ENCODE results near the gene TRAF3IP1.
"Not testable (repeated sequence)": the region's sequence is repeated elsewhere in the genome, so short reads cannot be mapped to it uniquely, and the experiment has no call there.

TRAF3IP1 gene

DNA sequence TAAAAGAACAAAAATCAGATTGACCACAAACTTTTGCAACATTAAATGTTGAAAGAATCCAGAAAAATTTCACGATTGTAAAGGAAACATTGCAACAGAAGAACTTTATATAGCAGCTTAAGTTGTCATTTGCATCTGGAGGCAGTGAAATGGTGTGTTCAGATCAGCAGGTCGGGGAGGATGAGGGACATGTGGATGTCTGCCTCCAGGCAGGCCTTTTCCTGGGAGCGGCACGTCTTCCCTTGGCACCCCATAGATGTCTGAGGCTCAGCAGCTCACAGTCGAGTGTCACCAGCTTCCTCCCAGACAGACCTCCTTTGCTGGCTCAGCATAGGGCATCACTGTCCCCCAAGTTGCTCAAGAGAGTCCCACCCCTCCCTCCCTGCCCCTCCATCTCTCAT, 62.1 kb downstream of the TRAF3IP1 start:
- DNase-seq, result no peak

DNA sequence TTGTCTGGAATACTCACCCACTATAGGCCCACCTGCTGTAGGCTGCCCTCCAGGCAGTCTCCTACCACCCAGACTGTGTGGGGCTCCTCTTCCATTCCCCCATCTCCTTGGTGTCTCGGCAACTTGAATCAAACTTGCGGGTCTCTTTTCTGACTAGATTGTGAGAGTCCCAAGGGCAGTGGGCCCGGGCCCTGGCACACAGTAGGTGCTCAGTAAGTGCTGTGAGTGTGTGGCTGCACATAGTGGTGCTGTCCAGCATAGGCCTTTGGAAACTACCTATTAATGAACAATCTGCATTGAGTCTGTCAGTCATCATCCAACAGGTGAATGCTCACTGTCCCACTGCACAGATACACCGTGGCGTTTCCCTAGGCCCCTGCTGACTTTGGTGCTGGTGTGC, 62.8 kb downstream of the TRAF3IP1 start:
- DNase-seq, result no peak

- DNase-seq, result no peak
Measured at GRCh38 chr2:238383743-238384380, 63.5 kb downstream of the TRAF3IP1 start.

- no peak for DNase-seq
Measured at GRCh38 chr2:238387332-238387731, 67.0 kb downstream of the TRAF3IP1 start.

GRCh38 chr2:238388794-238389193, 68.5 kb downstream of the TRAF3IP1 start:
- no peak for DNase-seq

- DNase-seq, result no peak
Measured at GRCh38 chr2:238389988-238390589, 69.8 kb downstream of the TRAF3IP1 start.

DNA sequence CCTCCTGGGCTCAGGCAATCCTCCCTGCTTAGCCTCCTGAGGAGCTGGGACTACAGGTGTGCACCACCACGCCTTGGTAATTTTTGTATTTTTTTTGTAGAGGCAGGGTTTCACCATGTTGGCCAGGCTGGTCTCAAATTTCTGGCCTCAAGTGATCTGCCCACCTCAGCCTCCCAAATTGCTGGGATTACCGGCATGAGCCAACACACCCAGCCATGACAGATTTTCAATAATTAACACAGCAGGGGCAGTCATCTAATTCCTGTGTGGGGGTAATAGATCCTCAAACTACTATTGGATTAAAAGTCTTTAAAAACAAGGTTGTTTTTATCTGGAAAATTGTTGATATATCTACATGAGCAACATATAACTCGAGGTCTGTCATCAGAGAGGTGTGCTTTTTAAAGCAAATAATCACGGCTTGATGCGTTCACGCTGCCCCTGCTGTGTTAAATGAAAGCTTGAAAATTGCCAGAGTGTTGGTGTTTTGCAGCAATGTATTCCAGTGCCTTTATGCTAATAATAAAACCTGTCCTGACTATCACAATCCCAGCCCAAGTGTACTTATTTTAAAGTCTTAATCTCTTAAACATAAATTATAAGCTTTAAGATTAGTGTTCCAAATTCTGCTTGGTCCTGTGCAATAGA, 70.8 kb downstream of the TRAF3IP1 start:
- DNase-seq, result no peak

- DNase-seq, result no peak
Measured at GRCh38 chr2:238396663-238397062, 76.3 kb downstream of the TRAF3IP1 start.

- no peak for DNase-seq
Measured at GRCh38 chr2:238397356-238397755, 77.0 kb downstream of the TRAF3IP1 start.

DNA sequence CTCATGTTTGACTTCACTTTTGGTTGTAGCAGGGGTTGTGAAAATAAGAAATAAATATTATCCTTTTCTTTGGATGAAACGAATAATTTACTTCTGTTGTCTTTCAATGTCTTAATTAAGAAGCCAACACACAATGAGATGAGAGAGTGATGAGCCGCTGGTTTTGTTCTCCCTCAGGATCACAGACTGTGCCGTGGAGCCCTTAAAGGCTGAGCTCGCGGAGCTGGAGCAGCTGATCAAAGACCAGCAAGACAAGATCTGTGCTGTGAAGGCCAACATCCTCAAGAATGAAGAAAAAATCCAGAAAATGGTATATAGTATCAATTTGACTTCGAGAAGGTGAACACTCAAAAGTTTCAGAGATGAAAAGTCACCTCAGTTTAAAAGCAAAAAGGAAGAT, 78.3 kb downstream of the TRAF3IP1 start:
- no peak for DNase-seq

DNA sequence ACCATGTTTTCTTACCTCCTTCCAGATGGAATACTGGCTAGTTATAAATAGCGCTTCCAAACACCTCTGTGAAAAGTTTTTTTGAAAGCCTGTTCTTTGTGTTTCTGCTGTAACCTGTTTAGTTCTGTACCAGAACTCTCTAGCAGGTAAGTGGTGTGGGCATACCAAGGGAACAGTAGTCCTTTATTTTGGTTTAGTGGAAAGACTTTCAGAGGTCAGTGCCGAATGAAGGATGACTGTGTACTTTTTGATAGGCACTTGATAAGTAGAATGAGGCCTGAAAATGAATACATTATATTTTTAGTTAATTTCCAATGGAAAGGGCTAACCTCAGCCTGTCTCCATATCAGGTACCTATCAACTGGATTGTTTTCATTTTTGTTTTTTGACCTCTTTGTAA, 78.8 kb downstream of the TRAF3IP1 start:
- DNase-seq, result no peak

GRCh38 chr2:238401551-238401950, 81.2 kb downstream of the TRAF3IP1 start:
- no peak for DNase-seq

DNA sequence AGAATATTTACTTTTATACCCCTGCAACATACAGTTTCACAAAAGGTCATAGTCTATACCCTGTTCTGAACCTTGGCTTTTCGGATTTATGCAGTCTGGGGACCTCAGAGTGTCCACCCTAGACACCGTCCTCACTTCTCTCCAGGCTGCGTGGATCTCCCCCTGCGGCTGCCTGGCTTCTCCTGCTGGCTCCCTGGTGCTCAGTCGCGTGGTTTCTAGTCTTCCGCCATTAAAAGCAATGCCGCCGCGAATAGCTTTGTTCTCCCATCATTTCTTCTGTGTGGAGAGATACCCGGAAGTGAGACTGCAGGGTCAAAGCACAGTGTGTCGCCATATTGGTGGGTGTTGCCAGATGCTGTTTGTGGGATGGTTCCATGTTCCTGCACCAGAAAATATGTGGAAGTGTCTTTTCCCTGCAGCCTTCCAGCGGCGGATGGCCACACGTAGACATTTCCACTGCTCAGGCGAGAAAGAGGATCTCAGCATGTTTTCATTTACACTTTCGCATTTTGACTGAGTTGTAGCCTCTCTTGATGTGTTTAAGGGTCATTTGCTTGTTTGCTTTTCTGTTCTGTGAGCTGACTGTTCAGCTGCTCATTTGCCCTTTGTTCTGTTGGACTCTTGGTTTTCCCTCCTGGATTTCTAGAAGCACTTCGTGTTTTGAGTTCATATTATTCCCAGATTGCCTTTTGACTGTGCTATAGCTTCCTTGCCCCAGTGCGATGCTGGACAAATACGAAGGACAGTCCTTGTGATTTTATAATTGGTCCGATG, 83.5 kb downstream of the TRAF3IP1 start:
- no peak for DNase-seq

GRCh38 chr2:238404406-238405216, 84.3 kb downstream of the TRAF3IP1 start:
- no peak for DNase-seq

- not testable (repeated sequence) for DNase-seq
Measured at GRCh38 chr2:238405217-238405555, 84.9 kb downstream of the TRAF3IP1 start.

- no peak for DNase-seq
Measured at GRCh38 chr2:238406221-238406997, 86.1 kb downstream of the TRAF3IP1 start.

DNA sequence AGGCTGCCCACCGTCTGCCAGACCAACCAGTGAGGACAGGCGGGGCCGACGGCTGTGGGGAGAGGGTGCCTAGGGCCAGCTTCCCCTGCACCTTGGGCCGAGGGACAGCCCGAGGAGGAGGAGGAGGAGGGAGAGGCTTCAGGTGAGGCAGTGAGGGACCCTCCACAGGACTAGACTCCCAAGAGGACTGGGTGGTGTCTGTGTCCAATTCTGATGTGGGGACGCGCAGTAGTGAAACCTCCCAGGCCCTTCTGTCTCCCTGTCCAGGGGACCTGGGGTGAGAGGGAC, 86.6 kb downstream of the TRAF3IP1 start:
- DNase-seq, result no peak

DNA sequence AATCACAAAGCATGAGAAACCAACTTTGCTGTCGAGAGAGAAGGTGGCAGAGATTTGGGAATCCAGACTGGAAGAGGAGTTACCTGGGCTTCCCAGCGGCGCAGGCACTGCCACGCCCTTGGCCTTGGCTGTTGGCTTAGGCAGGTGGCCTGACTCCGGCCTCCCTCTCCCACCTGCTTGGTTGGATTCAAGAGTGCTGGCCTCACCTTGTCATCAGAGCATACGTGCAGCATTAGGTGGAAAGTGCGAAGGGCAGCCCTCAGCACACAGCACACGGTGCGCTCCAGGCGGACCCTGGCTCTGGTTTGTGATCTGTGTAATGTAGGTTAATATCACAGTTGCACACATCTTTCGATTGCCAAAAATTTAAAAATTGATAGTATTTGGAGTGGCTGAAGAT, 87.2 kb downstream of the TRAF3IP1 start:
- DNase-seq, result no peak

- no peak for DNase-seq
Measured at GRCh38 chr2:238408615-238409340, 88.5 kb downstream of the TRAF3IP1 start.

DNA sequence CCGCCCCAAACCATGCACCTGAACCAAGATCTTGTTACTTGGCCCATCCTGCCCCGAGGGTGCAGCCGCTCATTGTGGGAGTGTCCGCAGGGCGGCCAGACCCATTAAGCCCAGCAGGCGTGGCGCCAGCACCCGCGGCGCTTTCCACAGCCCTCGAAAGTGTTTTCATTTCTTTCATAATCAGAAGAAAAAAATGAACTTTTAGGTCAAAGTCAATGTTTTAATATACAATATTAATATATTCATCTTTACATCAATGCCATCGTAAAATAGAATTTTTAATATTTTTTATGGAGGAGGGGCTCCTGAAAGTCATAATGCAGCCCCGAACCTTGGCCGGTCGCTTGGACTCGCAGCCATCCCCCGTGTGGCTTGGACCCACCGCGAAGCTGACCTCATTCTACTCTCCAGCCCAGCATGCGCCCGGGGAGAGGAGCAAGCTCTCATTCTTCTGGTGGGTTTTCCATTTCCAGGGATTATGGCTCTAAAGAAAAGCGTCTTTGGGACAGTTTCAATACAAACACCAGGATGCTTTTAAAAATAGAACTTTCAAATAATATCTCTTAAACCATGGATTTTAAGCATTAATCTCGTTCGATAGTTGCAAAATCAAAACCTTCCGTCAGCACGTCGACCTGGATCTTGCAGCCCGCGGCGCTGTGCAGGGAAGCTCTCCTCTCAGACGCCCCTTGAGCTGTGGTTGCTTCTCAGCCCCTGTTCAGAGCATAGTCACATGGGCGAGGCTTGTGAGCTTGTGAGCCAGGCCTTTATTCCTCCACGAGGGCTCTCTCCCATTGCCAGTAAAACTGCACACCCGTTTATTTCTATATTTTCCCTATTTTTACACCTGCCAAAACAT, 89.3 kb downstream of the TRAF3IP1 start:
- DNase-seq, result no peak
